ENCODE results near the gene APBA1. TPM values are rescaled to one million over a fixed set of nuclear protein-coding genes. Genes with fewer than 3 reads are reported as not detected.

The APBA1 gene
- polyA plus RNA-seq, 3 donors, result 1.6 TPM; not detected in 2

DNA sequence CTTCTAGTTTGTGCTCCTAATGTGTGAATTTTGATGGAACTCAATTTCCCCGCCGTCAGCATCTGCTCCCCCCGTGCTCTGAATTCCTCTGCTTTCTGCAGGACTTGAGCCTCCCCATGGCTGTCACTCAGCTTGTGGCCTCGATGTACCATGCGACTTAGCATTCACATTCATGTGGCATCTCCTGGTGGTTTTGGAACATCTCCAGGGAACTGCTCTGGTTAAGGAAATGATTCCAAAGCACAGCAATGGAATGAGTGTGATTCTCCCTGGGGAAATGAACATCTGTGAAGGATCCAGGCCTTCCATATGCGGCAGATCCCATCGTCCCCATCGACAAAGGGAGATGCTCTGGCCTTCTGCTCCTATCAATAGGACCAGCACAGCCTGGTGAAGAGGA is 228.2 kb downstream of the APBA1 start:
- Mint-ChIP-seq H3K36me3 (no peaks in the 10 kb centered on the region), H3K27ac (no peak overlapping the region), H3K9me3 (peaks cover 0 to 9% (median 0%) of the 10 kb centered on the region in 7 donors), H3K4me3 (no peak overlapping the region), H3K4me1 (no peaks in the 10 kb centered on the region), H3K27me3 (ENCODE audit: low read depth in 3 of 3) (peaks cover 3 to 12% (median 4%) of the 10 kb centered on the region in 3 donors)
- Histone ChIP-seq H3K79me2 (ENCODE audit: insufficient read depth, low read length) (no peaks in the 10 kb centered on the region), H2AFZ (ENCODE audit: insufficient read depth, low read depth, low read length, poor library complexity, severe bottlenecking) (no peak overlapping the region), H3K4me2 (replicated peaks; ENCODE audit: extremely low read depth, low read length, poor library complexity, severe bottlenecking) (no peak overlapping the region), H3K9me3 (replicated peaks in 1 of 2; ENCODE audit: control insufficient read depth in 1 of 2, insufficient read depth in 1 of 2, low read length in 2 of 2) (no peaks in the 10 kb centered on the region), H3K27me3 (ENCODE audit: control insufficient read depth in 2 of 2, insufficient read depth in 2 of 2, low read length in 2 of 2) (peaks cover 0 to 2% of the 10 kb centered on the region in 2 donors), H3K4me1 (ENCODE audit: control insufficient read depth in 1 of 2, insufficient read depth in 2 of 2, low read length in 2 of 2) (no peaks in the 10 kb centered on the region), H4K20me1 (ENCODE audit: insufficient read depth, low read length) (no peaks in the 10 kb centered on the region), H3K4me3 (replicated peaks in 1 of 3; ENCODE audit: low read depth in 2 of 3, low read length in 3 of 3) (no peak overlapping the region), H3K36me3 (replicated peaks in 1 of 2; ENCODE audit: control insufficient read depth in 1 of 2, insufficient read depth in 2 of 2, low read length in 2 of 2) (no peaks in the 10 kb centered on the region), H3K27ac (ENCODE audit: low read depth in 1 of 2, low read length in 2 of 2) (no peak overlapping the region), H3K9ac (ENCODE audit: insufficient read depth, low read length, poor library complexity, severe bottlenecking) (no peak overlapping the region)
- intact Hi-C loops (cut with micrococcal nuclease), result no loop called here
- no peak for DNase-seq
- WGBS (ENCODE audit: insufficient coverage), result 98% methylated on average over 8 of the region's 8 CpGs
- TF ChIP-seq, protein P1, sequence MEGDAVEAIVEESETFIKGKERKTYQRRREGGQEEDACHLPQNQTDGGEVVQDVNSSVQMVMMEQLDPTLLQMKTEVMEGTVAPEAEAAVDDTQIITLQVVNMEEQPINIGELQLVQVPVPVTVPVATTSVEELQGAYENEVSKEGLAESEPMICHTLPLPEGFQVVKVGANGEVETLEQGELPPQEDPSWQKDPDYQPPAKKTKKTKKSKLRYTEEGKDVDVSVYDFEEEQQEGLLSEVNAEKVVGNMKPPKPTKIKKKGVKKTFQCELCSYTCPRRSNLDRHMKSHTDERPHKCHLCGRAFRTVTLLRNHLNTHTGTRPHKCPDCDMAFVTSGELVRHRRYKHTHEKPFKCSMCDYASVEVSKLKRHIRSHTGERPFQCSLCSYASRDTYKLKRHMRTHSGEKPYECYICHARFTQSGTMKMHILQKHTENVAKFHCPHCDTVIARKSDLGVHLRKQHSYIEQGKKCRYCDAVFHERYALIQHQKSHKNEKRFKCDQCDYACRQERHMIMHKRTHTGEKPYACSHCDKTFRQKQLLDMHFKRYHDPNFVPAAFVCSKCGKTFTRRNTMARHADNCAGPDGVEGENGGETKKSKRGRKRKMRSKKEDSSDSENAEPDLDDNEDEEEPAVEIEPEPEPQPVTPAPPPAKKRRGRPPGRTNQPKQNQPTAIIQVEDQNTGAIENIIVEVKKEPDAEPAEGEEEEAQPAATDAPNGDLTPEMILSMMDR (IDR thresholded peaks at IDR 0.05), result no peak

DNA sequence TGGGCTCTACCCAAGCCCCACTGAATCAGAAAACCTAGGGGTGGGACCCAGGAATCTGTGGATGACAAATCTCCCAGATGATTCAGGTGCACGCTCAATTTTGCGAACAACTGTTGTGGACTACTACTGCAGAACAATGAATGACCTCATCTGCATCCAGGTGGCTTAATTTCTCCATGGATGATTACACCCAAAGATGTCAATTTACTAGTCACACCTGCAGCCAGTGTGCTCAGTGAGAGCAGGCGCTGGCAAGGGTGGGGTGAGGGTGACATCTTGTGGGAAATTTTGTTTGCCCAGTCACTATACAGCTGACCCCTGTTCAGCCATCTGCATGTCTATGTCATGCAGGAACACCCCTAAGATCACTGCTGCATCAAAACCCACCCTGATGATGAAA is 229.0 kb downstream of the APBA1 start:
- H2AFZ ChIP-seq (ENCODE audit: insufficient read depth, low read depth, low read length, poor library complexity, severe bottlenecking), result no peak overlapping the region
- H4K20me1 ChIP-seq (ENCODE audit: insufficient read depth, low read length), result no peaks in the 10 kb centered on the region
- no peak overlapping the region for H3K4me2 ChIP-seq (replicated peaks; ENCODE audit: extremely low read depth, low read length, poor library complexity, severe bottlenecking)
- H3K9me3 ChIP-seq (replicated peaks in 1 of 2; ENCODE audit: control insufficient read depth in 1 of 2, insufficient read depth in 1 of 2, low read length in 2 of 2), result no peaks in the 10 kb centered on the region
- H3K27me3 Mint-ChIP-seq (ENCODE audit: low read depth in 3 of 3), result peaks cover 3 to 12% (median 4%) of the 10 kb centered on the region in 3 donors
- H3K4me1 ChIP-seq (ENCODE audit: control insufficient read depth in 1 of 2, insufficient read depth in 2 of 2, low read length in 2 of 2), result no peaks in the 10 kb centered on the region
- peaks cover 0 to 2% of the 10 kb centered on the region in 2 donors for H3K27me3 ChIP-seq (ENCODE audit: control insufficient read depth in 2 of 2, insufficient read depth in 2 of 2, low read length in 2 of 2)
- H3K4me1 Mint-ChIP-seq, result no peaks in the 10 kb centered on the region
- no peak overlapping the region for H3K27ac Mint-ChIP-seq
- TF ChIP-seq, protein P1 (IDR thresholded peaks at IDR 0.05), result no peak
- H3K4me3 Mint-ChIP-seq, result no peak overlapping the region
- no peak for DNase-seq
- no peak overlapping the region for H3K27ac ChIP-seq (ENCODE audit: low read depth in 1 of 2, low read length in 2 of 2)
- 100% methylated on average over 2 of the region's 3 CpGs for WGBS (ENCODE audit: insufficient coverage)
- intact Hi-C loops (cut with micrococcal nuclease), result no loop called here
- peaks cover 0 to 9% (median 0%) of the 10 kb centered on the region in 7 donors for H3K9me3 Mint-ChIP-seq
- H3K9ac ChIP-seq (ENCODE audit: insufficient read depth, low read length, poor library complexity, severe bottlenecking), result no peak overlapping the region
- H3K36me3 ChIP-seq (replicated peaks in 1 of 2; ENCODE audit: control insufficient read depth in 1 of 2, insufficient read depth in 2 of 2, low read length in 2 of 2), result no peaks in the 10 kb centered on the region
- no peaks in the 10 kb centered on the region for H3K36me3 Mint-ChIP-seq
- no peak overlapping the region for H3K4me3 ChIP-seq (replicated peaks in 1 of 3; ENCODE audit: low read depth in 2 of 3, low read length in 3 of 3)
- no peaks in the 10 kb centered on the region for H3K79me2 ChIP-seq (ENCODE audit: insufficient read depth, low read length)
